NCI-H82 treated with DMSO at 0.1 percent for 48 hours (cell line): ENCODE results near the gene SYTL3.
"Not testable (repeated sequence)": the region's sequence is repeated elsewhere in the genome, so short reads cannot be mapped to it uniquely, and the experiment has no call there.

Experiments used
- DNase-seq: peaks from one replicate; lab custom pipeline; 2025; ENCODE audit not compliant: unreplicated experiment; lab: John Stamatoyannopoulos, UW

The SYTL3 gene

GRCh38 chr6:158686791-158687381 is 37.0 kb downstream of the SYTL3 start:
- no peak for DNase-seq

- DNase-seq: no peak
These were observed 37.7 kb downstream of the SYTL3 start for GRCh38 chr6:158687506-158687905.

DNA sequence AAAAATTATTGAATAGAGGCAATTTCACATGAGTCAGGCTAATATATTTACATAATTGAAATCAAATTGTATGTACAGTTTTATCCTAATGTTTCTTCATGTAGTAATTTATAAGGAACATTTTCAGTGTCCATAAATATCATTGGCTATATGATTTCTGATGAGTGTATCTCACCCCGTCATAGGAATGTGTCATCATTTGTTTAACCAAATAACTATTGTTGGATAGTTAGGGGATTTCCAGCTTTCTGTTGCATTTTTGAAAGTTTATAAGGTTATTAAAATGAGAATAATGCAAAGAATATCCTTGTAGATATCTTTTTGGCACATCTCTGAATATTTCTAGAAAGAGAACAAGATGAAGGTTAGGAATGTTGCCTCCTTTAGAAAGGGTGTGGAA is 39.0 kb downstream of the SYTL3 start:
- DNase-seq: no peak

- no peak for DNase-seq
These were observed 45.1 kb downstream of the SYTL3 start for GRCh38 chr6:158694913-158695312.

- DNase-seq: no peak
These were observed 48.0 kb downstream of the SYTL3 start for GRCh38 chr6:158697811-158698210.

GRCh38 chr6:158698931-158699330 is 49.1 kb downstream of the SYTL3 start:
- DNase-seq: no peak

DNA sequence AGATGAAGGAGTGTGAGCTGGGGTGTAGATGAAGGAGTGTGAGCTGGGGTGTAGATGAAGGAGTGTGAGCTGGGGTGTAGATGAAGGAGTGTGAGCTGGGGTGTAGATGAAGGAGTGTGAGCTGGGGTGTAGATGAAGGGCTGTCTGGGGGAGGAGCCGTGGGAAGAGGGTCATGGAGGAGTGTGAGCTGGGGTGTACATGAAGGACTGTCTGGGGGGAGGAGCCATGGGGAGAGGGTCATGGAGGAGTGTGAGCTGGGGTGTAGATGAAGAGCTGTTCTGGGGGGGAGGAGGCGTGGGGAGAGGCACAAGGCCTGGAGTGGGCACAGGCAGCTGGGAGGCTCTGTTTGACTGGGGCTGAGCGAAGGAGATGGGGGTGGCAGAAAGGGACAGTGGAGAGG is 51.4 kb downstream of the SYTL3 start:
- DNase-seq: not testable (repeated sequence)

GRCh38 chr6:158703111-158703836 is 53.4 kb downstream of the SYTL3 start:
- no peak for DNase-seq

GRCh38 chr6:158703837-158704822 is 54.3 kb downstream of the SYTL3 start:
- peak; percentile 35 for DNase-seq

- DNase-seq: no peak
These were observed 55.7 kb downstream of the SYTL3 start for GRCh38 chr6:158705386-158706126.

GRCh38 chr6:158706369-158706982 is 56.6 kb downstream of the SYTL3 start:
- DNase-seq: peak; percentile 39

GRCh38 chr6:158707120-158707820 is 57.4 kb downstream of the SYTL3 start:
- no peak for DNase-seq

- DNase-seq: no peak
These were observed 58.0 kb downstream of the SYTL3 start for GRCh38 chr6:158707821-158708195.

DNA sequence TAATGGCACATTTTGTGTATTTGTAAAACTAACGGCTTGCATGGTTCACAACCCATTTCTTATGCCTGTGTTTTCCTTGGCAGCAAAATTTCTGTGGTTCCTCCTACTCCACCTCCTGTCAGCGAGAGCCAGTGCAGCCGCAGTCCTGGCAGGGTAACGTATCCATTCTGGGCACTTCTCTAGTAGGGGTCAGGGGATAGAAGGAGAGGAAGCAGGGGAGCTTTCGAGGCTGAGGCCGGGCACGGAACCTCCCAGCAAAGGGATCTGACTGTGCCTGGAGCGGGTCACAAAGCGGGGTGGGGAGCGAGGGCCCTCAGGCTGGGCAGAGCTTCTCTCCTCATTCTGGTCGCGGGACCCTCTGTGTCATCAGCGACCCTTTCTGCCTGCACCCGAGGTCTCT is 58.4 kb downstream of the SYTL3 start:
- DNase-seq: no peak

GRCh38 chr6:158709809-158710208 is 60.0 kb downstream of the SYTL3 start:
- DNase-seq: no peak

DNA sequence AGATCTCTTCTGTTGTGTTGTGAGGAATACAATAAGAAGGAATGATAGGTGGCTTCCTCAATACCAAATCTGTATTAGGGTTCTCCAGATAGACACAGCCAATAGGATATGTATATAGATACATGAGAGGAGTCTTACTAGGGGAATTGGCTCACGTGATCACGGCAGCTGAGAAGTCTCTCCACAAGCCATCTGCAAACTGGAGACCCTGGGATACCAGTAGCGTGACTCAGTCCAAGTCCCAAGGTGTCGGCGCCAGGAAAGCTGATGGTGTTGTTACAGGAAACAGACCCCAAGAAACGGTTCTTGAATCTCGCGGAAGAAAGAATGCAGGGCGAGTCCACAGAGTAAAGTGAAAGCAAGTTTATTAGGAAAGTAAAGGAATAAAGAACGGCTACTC is 61.4 kb downstream of the SYTL3 start:
- DNase-seq: no peak

- DNase-seq: no peak
These were observed 63.6 kb downstream of the SYTL3 start for GRCh38 chr6:158713469-158713868.

- DNase-seq: no peak
These were observed 64.9 kb downstream of the SYTL3 start for GRCh38 chr6:158714706-158715105.

- DNase-seq: no peak
These were observed 65.8 kb downstream of the SYTL3 start for GRCh38 chr6:158715330-158716311.
